ENCODE measurements around the gene TOX2. TPM values are rescaled to one million over a fixed set of nuclear protein-coding genes. Genes with fewer than 3 reads are reported as not detected.

Gene TOX2
- total RNA-seq, 1 donor from 2014 or later = 0.16 TPM

DNA sequence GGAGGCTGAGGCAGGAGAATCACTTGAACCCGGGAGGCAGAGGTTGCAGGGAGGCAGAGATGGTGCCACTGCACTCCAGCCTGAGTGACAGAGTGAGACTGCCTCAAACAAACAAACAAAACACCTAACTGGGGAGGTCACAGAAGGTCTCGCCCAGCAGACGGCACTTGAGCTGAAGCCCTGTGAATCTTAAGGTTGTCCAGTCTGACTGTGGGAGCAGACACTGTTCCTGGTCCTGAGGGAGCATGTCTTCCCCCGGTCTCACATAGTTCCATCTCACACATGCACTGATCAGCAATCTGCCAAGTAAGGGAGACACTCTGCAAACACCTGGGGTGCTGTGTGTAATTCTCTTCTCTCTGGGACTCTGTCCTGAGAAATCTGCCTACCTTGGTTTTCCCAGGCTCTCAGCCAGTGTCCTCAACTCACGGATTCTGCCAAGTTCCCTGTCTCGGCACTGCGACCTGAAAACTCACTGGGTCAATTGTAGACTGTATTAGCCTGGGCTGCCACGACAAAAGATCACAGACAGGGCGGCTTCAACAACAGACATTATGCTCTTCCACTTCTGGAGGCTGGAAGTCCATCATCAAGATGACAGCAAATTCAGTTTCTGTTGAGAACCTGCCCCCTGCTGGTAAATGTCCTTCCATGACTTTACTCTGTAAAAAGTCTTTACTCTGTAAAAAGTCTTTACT, 178.0 kb downstream of the TOX2 start:
- no peaks in the 10 kb centered on the region for H3K9me3 ChIP-seq (ENCODE audit: insufficient read depth, low read depth, low read length)
- peak; percentile 58 for TF ChIP-seq CTCF (IDR thresholded peaks at IDR 0.05; ENCODE audit: insufficient read depth, low read depth, low read length)
- TF ChIP-seq EZH2 (IDR thresholded peaks at IDR 0.05; ENCODE audit: insufficient read depth, low read length) = no peak
- no peaks in the 10 kb centered on the region for H3K36me3 Mint-ChIP-seq (ENCODE audit: low read depth, unreplicated experiment)
- FAIRE-seq = peak; percentile 34
- H3K36me3 ChIP-seq (ENCODE audit: insufficient read depth, low read length) = no peaks in the 10 kb centered on the region
- H3K4me3 Mint-ChIP-seq (ENCODE audit: unreplicated experiment) = no peak overlapping the region
- H3K27ac ChIP-seq (ENCODE audit: low read depth, low read length) = no peak overlapping the region
- H3K9ac ChIP-seq (ENCODE audit: low read length) = no peak overlapping the region
- no peaks in the 10 kb centered on the region for H3K4me1 Mint-ChIP-seq (ENCODE audit: low read depth, unreplicated experiment)
- no peak overlapping the region for H3K4me2 ChIP-seq (ENCODE audit: low read length)
- no peaks in the 10 kb centered on the region for H3K9me3 Mint-ChIP-seq (ENCODE audit: unreplicated experiment)
- DNase-seq (ENCODE audit: low read depth) = peak; percentile 20
- H3K27me3 Mint-ChIP-seq (ENCODE audit: low read depth, unreplicated experiment) = peaks cover 7% of the 10 kb centered on the region
- H3K27ac Mint-ChIP-seq (ENCODE audit: unreplicated experiment) = no peak overlapping the region
- H3K4me3 ChIP-seq (ENCODE audit: insufficient read depth, low read depth, low read length) = no peak overlapping the region
- H2AFZ ChIP-seq (ENCODE audit: low read depth, low read length) = no peak overlapping the region
- no peaks in the 10 kb centered on the region for H3K79me2 ChIP-seq (ENCODE audit: insufficient read depth, low read length)
- no peaks in the 10 kb centered on the region for H3K27me3 ChIP-seq (ENCODE audit: insufficient read depth, low read length)
- peaks cover 5% of the 10 kb centered on the region for H3K4me1 ChIP-seq (ENCODE audit: insufficient read depth, low read length)
- H4K20me1 ChIP-seq (ENCODE audit: insufficient read depth, low read length) = no peaks in the 10 kb centered on the region

- Mint-ChIP-seq H3K27me3 (ENCODE audit: low read depth, unreplicated experiment) (peaks cover 7% of the 10 kb centered on the region), H3K4me3 (ENCODE audit: unreplicated experiment) (no peak overlapping the region), H3K27ac (ENCODE audit: unreplicated experiment) (no peak overlapping the region), H3K36me3 (ENCODE audit: low read depth, unreplicated experiment) (no peaks in the 10 kb centered on the region), H3K9me3 (ENCODE audit: unreplicated experiment) (no peaks in the 10 kb centered on the region), H3K4me1 (ENCODE audit: low read depth, unreplicated experiment) (peaks cover 4% of the 10 kb centered on the region)
- no peaks in the 10 kb centered on the region for H3K36me3 ChIP-seq (ENCODE audit: insufficient read depth, low read length)
- H3K79me2 ChIP-seq (ENCODE audit: insufficient read depth, low read length) = no peaks in the 10 kb centered on the region
- H3K4me3 ChIP-seq (ENCODE audit: insufficient read depth, low read depth, low read length) = no peak overlapping the region
- TF ChIP-seq CTCF (IDR thresholded peaks at IDR 0.05; ENCODE audit: insufficient read depth, low read depth, low read length) (no peak), EZH2 (IDR thresholded peaks at IDR 0.05; ENCODE audit: insufficient read depth, low read length) (no peak)
- H3K4me1 ChIP-seq (ENCODE audit: insufficient read depth, low read length) = peaks cover 5% of the 10 kb centered on the region
- H2AFZ ChIP-seq (ENCODE audit: low read depth, low read length) = no peak overlapping the region
- no peak overlapping the region for H3K27ac ChIP-seq (ENCODE audit: low read depth, low read length)
- DNase-seq (ENCODE audit: low read depth) = no peak
- no peak for FAIRE-seq
- no peak overlapping the region for H3K9ac ChIP-seq (ENCODE audit: low read length)
- no peaks in the 10 kb centered on the region for H4K20me1 ChIP-seq (ENCODE audit: insufficient read depth, low read length)
- no peaks in the 10 kb centered on the region for H3K27me3 ChIP-seq (ENCODE audit: insufficient read depth, low read length)
- no peaks in the 10 kb centered on the region for H3K9me3 ChIP-seq (ENCODE audit: insufficient read depth, low read depth, low read length)
- no peak overlapping the region for H3K4me2 ChIP-seq (ENCODE audit: low read length)
These were observed 178.6 kb downstream of the TOX2 start for GRCh38 chr20:44093249-44093582.

GRCh38 chr20:44095831-44096230, 181.2 kb downstream of the TOX2 start:
- TF ChIP-seq CTCF (IDR thresholded peaks at IDR 0.05; ENCODE audit: insufficient read depth, low read depth, low read length) (no peak), EZH2 (IDR thresholded peaks at IDR 0.05; ENCODE audit: insufficient read depth, low read length) (no peak)
- no peaks in the 10 kb centered on the region for H3K9me3 ChIP-seq (ENCODE audit: insufficient read depth, low read depth, low read length)
- Mint-ChIP-seq H3K27ac (ENCODE audit: unreplicated experiment) (no peak overlapping the region), H3K36me3 (ENCODE audit: low read depth, unreplicated experiment) (no peaks in the 10 kb centered on the region), H3K4me1 (ENCODE audit: low read depth, unreplicated experiment) (peaks cover 4% of the 10 kb centered on the region), H3K27me3 (ENCODE audit: low read depth, unreplicated experiment) (peaks cover 9% of the 10 kb centered on the region), H3K9me3 (ENCODE audit: unreplicated experiment) (no peaks in the 10 kb centered on the region), H3K4me3 (ENCODE audit: unreplicated experiment) (no peak overlapping the region)
- H3K9ac ChIP-seq (ENCODE audit: low read length) = no peak overlapping the region
- H3K79me2 ChIP-seq (ENCODE audit: insufficient read depth, low read length) = no peaks in the 10 kb centered on the region
- H3K36me3 ChIP-seq (ENCODE audit: insufficient read depth, low read length) = no peaks in the 10 kb centered on the region
- no peaks in the 10 kb centered on the region for H3K27me3 ChIP-seq (ENCODE audit: insufficient read depth, low read length)
- FAIRE-seq (no peak), DNase-seq (ENCODE audit: low read depth) (no peak)
- H3K4me3 ChIP-seq (ENCODE audit: insufficient read depth, low read depth, low read length) = no peak overlapping the region
- H4K20me1 ChIP-seq (ENCODE audit: insufficient read depth, low read length) = no peaks in the 10 kb centered on the region
- no peak overlapping the region for H3K27ac ChIP-seq (ENCODE audit: low read depth, low read length)
- H2AFZ ChIP-seq (ENCODE audit: low read depth, low read length) = no peak overlapping the region
- no peak overlapping the region for H3K4me2 ChIP-seq (ENCODE audit: low read length)
- no peaks in the 10 kb centered on the region for H3K4me1 ChIP-seq (ENCODE audit: insufficient read depth, low read length)
